HEK293 (cell line): Measurements from ENCODE around the gene RXFP1.

ENCODE experiments used
- CTCF ChIA-PET: fragments of 350-600 bp; formaldehyde crosslinking; extraction: SDS; loops from one replicate; lab custom pipeline; 2021; ENCODE audit warnings: antibody characterized with exemption; lab: Yijun Ruan, JAX
- POLR2A ChIA-PET: fragments of 300-600 bp; formaldehyde crosslinking; extraction: SDS; loops from one replicate; lab custom pipeline; 2020; ENCODE audit warnings: antibody characterized with exemption, inconsistent platforms; lab: Yijun Ruan, JAX
- H3K27ac ChIP-seq: fragments of 200-500 bp; sonication (Bioruptor generic); 2 replicates; pipeline ENCODE4 v1.5.1; 2014; ENCODE audit warnings: low read depth, low read length, control low read depth, inconsistent platforms; ENCODE audit errors: extremely low read depth
- H3K36me3 ChIP-seq, 2 experiments: fragments of 200-500 bp in 1 of 2; sonication (Bioruptor generic) in 1 of 2; 1 replicate in 1 of 2; 2 replicates in 1 of 2; pipeline ENCODE4 v1.5.1; 2014 to 2017; ENCODE audit warnings: inconsistent platforms in 2 of 2, low read length in 2 of 2; ENCODE audit not compliant: control insufficient read depth in 2 of 2, insufficient read depth in 1 of 2
- H3K4me1 ChIP-seq: fragments of 200-500 bp; sonication (Bioruptor generic); 2 replicates; pipeline ENCODE4 v1.5.1; 2014; ENCODE audit warnings: mild to moderate bottlenecking, low read length, inconsistent platforms; ENCODE audit not compliant: control insufficient read depth, insufficient read depth
- H3K4me3 ChIP-seq: 2 replicates; pipeline ENCODE4 v1.5.1; 2011; ENCODE audit warnings: low read depth, mild to moderate bottlenecking, control low read depth, low read length, moderate library complexity
- H3K9me3 ChIP-seq: fragments of 200-500 bp; sonication (Bioruptor generic); 2 replicates; pipeline ENCODE4 v1.5.1; 2014; ENCODE audit warnings: low read depth, low read length, inconsistent platforms; ENCODE audit not compliant: control insufficient read depth, insufficient read depth
- GLI2 ChIP-seq: fragments of 450-650 bp; formaldehyde crosslinking; IDR thresholded peaks from 2 replicates; pipeline ENCODE4; 2017; ENCODE audit warnings: missing biosample characterization, missing genetic modification characterization, low read depth, borderline replicate concordance
- KLF10 ChIP-seq: fragments of 450-650 bp; IDR thresholded peaks from 2 replicates; pipeline ENCODE4 v1.5.1; 2018; ENCODE audit warnings: missing biosample characterization, mild to moderate bottlenecking, missing genetic modification characterization
- KLF9 ChIP-seq: fragments of 450-650 bp; formaldehyde crosslinking; IDR thresholded peaks from 2 replicates; pipeline ENCODE4 v1.5.1; 2016; ENCODE audit warnings: missing biosample characterization, missing genetic modification characterization, low read depth
- OVOL3 ChIP-seq: fragments of 450-650 bp; formaldehyde crosslinking; IDR thresholded peaks from 2 replicates; pipeline ENCODE4 v1.5.1; 2016; ENCODE audit warnings: missing biosample characterization, missing genetic modification characterization
- SETDB1 ChIP-seq: IDR thresholded peaks from one replicate; pipeline ENCODE4 v1.6.1; 2017; ENCODE audit warnings: mild to moderate bottlenecking, low read length, moderate library complexity, mixed read lengths; ENCODE audit not compliant: insufficient read length
- SP2 ChIP-seq: fragments of 450-650 bp; formaldehyde crosslinking; IDR thresholded peaks from 2 replicates; pipeline ENCODE4 v1.5.1; 2016; ENCODE audit warnings: missing biosample characterization, missing genetic modification characterization
- SP3 ChIP-seq: fragments of 450-650 bp; formaldehyde crosslinking; IDR thresholded peaks from 2 replicates; pipeline ENCODE4 v1.5.1; 2016; ENCODE audit warnings: missing biosample characterization, missing genetic modification characterization
- TCF7L2 ChIP-seq: IDR thresholded peaks from 2 replicates; pipeline ENCODE4 v1.6.1; 2011; ENCODE audit warnings: low read depth, mild to moderate bottlenecking, inconsistent platforms, low read length, moderate library complexity, borderline replicate concordance
- YY2 ChIP-seq: fragments of 450-650 bp; formaldehyde crosslinking; IDR thresholded peaks from 2 replicates; pipeline ENCODE4 v1.5.1; 2016; ENCODE audit warnings: missing biosample characterization, missing genetic modification characterization
- ZBTB21 ChIP-seq: fragments of 450-650 bp; formaldehyde crosslinking; IDR thresholded peaks from 2 replicates; pipeline ENCODE4 v1.5.1; 2017; ENCODE audit warnings: missing biosample characterization, missing genetic modification characterization
- ZBTB48 ChIP-seq: fragments of 450-650 bp; formaldehyde crosslinking; IDR thresholded peaks from 2 replicates; pipeline ENCODE4 v1.5.1; 2016; ENCODE audit warnings: missing biosample characterization, missing genetic modification characterization
- ZFHX2 ChIP-seq: fragments of 450-650 bp; formaldehyde crosslinking; conservative IDR thresholded peaks from 2 replicates; pipeline ENCODE4 v1.5.1; 2016; ENCODE audit warnings: missing biosample characterization, missing genetic modification characterization
- ZNF16 ChIP-seq: fragments of 450-650 bp; formaldehyde crosslinking; IDR thresholded peaks from 2 replicates; pipeline ENCODE4 v1.5.1; 2016; ENCODE audit warnings: low read depth, missing biosample characterization, missing genetic modification characterization
- ZNF184 ChIP-seq: fragments of 450-650 bp; IDR thresholded peaks from 2 replicates; pipeline ENCODE4 v1.5.1; 2018; ENCODE audit warnings: missing biosample characterization, mild to moderate bottlenecking, missing genetic modification characterization
- ZNF19 ChIP-seq: fragments of 450-650 bp; formaldehyde crosslinking; IDR thresholded peaks from 2 replicates; pipeline ENCODE4; 2016; ENCODE audit warnings: missing biosample characterization, missing genetic modification characterization, low read depth
- ZNF311 ChIP-seq: fragments of 450-650 bp; formaldehyde crosslinking; IDR thresholded peaks from 2 replicates; pipeline ENCODE4 v1.5.1; 2017; ENCODE audit warnings: missing biosample characterization, missing genetic modification characterization, borderline replicate concordance
- ZNF341 ChIP-seq: fragments of 450-650 bp; formaldehyde crosslinking; IDR thresholded peaks from 2 replicates; pipeline ENCODE4; 2016; ENCODE audit warnings: low read depth, missing biosample characterization, missing genetic modification characterization
- ZNF48 ChIP-seq: fragments of 450-650 bp; formaldehyde crosslinking; IDR thresholded peaks from 2 replicates; pipeline ENCODE4 v1.5.1; 2016; ENCODE audit warnings: missing biosample characterization, missing genetic modification characterization
- ZNF510 ChIP-seq: fragments of 450-650 bp; formaldehyde crosslinking; IDR thresholded peaks from 2 replicates; pipeline ENCODE4 v1.5.1; 2018; ENCODE audit warnings: mild to moderate bottlenecking, missing genetic modification characterization, missing biosample characterization; ENCODE audit not compliant: insufficient replicate concordance
- ZNF548 ChIP-seq: fragments of 450-650 bp; formaldehyde crosslinking; IDR thresholded peaks from 2 replicates; pipeline ENCODE4 v1.5.1; 2016; ENCODE audit warnings: missing biosample characterization, missing genetic modification characterization
- ZNF621 ChIP-seq: fragments of 450-650 bp; formaldehyde crosslinking; IDR thresholded peaks from 2 replicates; pipeline ENCODE4 v1.5.1; 2017; ENCODE audit warnings: missing biosample characterization, missing genetic modification characterization
- ZNF664 ChIP-seq: fragments of 450-650 bp; formaldehyde crosslinking; IDR thresholded peaks from 2 replicates; pipeline ENCODE4 v1.5.1; 2016; ENCODE audit warnings: missing biosample characterization, missing genetic modification characterization
- ZNF747 ChIP-seq: fragments of 450-650 bp; formaldehyde crosslinking; IDR thresholded peaks from 2 replicates; pipeline ENCODE4 v1.5.1; 2016; ENCODE audit warnings: missing biosample characterization, missing genetic modification characterization
- TF ChIP-seq, protein P1 (sequence below): fragments of 450-650 bp; formaldehyde crosslinking; IDR thresholded peaks from 2 replicates; pipeline ENCODE4 v1.5.1; 2016; ENCODE audit warnings: missing biosample characterization, missing genetic modification characterization, borderline replicate concordance
- TF ChIP-seq, protein P2 (sequence below): fragments of 450-650 bp; formaldehyde crosslinking; IDR thresholded peaks from 2 replicates; pipeline ENCODE4 v1.5.1; 2017; ENCODE audit warnings: missing biosample characterization, missing genetic modification characterization
- TF ChIP-seq, protein P3 (sequence below): fragments of 450-650 bp; formaldehyde crosslinking; IDR thresholded peaks from 2 replicates; pipeline ENCODE4 v1.5.1; 2016; ENCODE audit warnings: missing biosample characterization, missing genetic modification characterization

The RXFP1 gene

DNA sequence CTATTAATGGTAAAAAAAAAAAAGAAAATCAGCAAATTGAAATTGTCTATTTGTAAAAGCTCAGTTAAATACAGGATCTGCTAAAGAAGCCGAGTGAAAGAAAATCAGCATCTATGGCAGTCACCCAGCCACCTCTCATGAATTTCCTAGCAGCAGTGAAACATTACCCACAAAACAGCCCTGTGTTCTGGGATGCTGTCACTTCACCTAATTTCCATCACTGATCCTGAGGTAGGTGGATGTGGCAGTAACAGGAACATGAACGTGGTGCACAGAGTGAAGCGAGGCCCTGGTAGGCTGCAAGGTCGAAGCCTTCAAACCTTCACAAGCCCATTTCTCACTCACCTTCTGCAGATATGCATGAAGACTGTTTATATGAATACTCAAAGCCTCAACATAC lies 65.2 kb downstream of the RXFP1 start:
- POLR2A ChIA-PET: no interaction called here
- H3K4me1 ChIP-seq: no peaks in the 10 kb centered on the region
- H3K9me3 ChIP-seq: no peaks in the 10 kb centered on the region
- H3K36me3 ChIP-seq: no peaks in the 10 kb centered on the region
- H3K4me3 ChIP-seq: no peak overlapping the region
- no peak for TF ChIP-seq ZNF184
- TF ChIP-seq SETDB1: no peak
- no peak for TF ChIP-seq ZNF48
- TF ChIP-seq ZNF548 (tag by site-specific recombination): no peak
- TF ChIP-seq, protein P1, sequence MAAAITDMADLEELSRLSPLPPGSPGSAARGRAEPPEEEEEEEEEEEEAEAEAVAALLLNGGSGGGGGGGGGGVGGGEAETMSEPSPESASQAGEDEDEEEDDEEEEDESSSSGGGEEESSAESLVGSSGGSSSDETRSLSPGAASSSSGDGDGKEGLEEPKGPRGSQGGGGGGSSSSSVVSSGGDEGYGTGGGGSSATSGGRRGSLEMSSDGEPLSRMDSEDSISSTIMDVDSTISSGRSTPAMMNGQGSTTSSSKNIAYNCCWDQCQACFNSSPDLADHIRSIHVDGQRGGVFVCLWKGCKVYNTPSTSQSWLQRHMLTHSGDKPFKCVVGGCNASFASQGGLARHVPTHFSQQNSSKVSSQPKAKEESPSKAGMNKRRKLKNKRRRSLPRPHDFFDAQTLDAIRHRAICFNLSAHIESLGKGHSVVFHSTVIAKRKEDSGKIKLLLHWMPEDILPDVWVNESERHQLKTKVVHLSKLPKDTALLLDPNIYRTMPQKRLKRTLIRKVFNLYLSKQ: no peak
- no peak for TF ChIP-seq KLF9 (tag by site-specific recombination)
- CTCF ChIA-PET: no interaction called here
- H3K27ac ChIP-seq: no peak overlapping the region

DNA sequence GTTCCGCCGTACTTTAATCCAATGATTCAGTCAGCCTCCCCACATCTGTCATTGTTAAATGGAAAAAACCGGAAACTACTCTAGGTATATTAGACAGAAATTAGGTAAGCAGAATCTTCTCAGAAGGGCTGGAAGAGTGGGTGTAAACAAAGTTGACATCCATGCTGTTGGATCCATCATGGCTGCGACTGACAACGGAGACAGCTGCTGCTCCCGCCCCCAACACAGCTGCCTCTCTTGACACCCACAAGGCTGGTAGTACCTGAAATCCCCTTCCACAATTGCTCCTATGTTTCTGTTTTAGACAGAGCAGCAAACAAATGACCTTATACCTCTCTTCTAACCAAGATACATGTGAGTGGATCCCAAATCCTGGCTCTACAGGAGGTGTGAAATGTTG lies 66.6 kb downstream of the RXFP1 start:
- Histone ChIP-seq H3K27ac (no peak overlapping the region), H3K36me3 (no peaks in the 10 kb centered on the region), H3K9me3 (no peaks in the 10 kb centered on the region), H3K4me1 (no peaks in the 10 kb centered on the region), H3K4me3 (no peak overlapping the region)
- POLR2A ChIA-PET: no interaction called here
- CTCF ChIA-PET: interaction anchor here (0.7 kb wide), 1 partner anchor 313 kb away, joined by 3 read pairs; no protein-coding TSS in a partner anchor
- TF ChIP-seq ZNF48 (no peak), ZNF341 (tag by site-specific recombination) (no peak)

DNA sequence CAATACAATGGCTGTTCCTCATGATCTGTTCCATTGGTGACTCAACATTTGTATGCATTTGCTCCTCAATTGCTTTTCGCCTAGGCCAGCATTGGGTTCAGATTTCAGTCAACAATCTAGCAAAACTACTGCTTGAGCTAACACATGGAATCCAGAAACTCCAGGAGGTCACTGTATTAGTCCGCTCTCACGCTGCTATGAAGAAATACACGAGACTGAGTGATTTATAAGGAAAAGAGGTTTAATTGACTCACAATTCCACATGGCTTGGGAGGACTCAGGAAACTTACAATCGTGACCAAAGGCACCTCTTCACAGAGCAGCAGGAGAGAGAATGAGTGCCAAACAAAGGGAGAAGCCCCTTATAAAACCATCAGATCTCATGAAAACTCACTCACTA lies 67.1 kb downstream of the RXFP1 start:
- ChIA-PET POLR2A (no interaction called here), CTCF (no interaction called here)
- TF ChIP-seq SP2: no peak
- no peak for TF ChIP-seq ZNF664 (tag by site-specific recombination)
- TF ChIP-seq, protein P2, sequence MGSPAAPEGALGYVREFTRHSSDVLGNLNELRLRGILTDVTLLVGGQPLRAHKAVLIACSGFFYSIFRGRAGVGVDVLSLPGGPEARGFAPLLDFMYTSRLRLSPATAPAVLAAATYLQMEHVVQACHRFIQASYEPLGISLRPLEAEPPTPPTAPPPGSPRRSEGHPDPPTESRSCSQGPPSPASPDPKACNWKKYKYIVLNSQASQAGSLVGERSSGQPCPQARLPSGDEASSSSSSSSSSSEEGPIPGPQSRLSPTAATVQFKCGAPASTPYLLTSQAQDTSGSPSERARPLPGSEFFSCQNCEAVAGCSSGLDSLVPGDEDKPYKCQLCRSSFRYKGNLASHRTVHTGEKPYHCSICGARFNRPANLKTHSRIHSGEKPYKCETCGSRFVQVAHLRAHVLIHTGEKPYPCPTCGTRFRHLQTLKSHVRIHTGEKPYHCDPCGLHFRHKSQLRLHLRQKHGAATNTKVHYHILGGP (tag by site-specific recombination): no peak
- TF ChIP-seq SP3 (tag by site-specific recombination): no peak
- no peak for TF ChIP-seq ZNF747 (tag by site-specific recombination)
- TF ChIP-seq, protein P3, sequence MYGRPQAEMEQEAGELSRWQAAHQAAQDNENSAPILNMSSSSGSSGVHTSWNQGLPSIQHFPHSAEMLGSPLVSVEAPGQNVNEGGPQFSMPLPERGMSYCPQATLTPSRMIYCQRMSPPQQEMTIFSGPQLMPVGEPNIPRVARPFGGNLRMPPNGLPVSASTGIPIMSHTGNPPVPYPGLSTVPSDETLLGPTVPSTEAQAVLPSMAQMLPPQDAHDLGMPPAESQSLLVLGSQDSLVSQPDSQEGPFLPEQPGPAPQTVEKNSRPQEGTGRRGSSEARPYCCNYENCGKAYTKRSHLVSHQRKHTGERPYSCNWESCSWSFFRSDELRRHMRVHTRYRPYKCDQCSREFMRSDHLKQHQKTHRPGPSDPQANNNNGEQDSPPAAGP: no peak
- TF ChIP-seq TCF7L2: no peak
- TF ChIP-seq ZFHX2 (tag by site-specific recombination): no peak
- TF ChIP-seq YY2 (tag by site-specific recombination): no peak
- TF ChIP-seq ZBTB21: no peak
- TF ChIP-seq ZNF510 (tag by site-specific recombination): no peak
- TF ChIP-seq GLI2: no peak
- no peak for TF ChIP-seq OVOL3 (tag by site-specific recombination)
- no peak for TF ChIP-seq KLF10 (tag by site-specific recombination)
- TF ChIP-seq ZNF19: no peak
- TF ChIP-seq ZNF184: no peak
- no peak for TF ChIP-seq ZNF16 (tag by site-specific recombination)
- no peak for TF ChIP-seq ZNF311 (tag by site-specific recombination)
- TF ChIP-seq ZBTB48 (tag by site-specific recombination): no peak
- TF ChIP-seq ZNF621 (tag by site-specific recombination): no peak

More for the DNA sequence above, 67.1 kb downstream of the RXFP1 start:
- Histone ChIP-seq H3K9me3 (no peaks in the 10 kb centered on the region), H3K4me1 (no peaks in the 10 kb centered on the region), H3K4me3 (no peak overlapping the region), H3K27ac (no peak overlapping the region), H3K36me3 (no peaks in the 10 kb centered on the region)
